Measurements from ENCODE around the gene SCMH1. TPM values are rescaled to one million over a fixed set of nuclear protein-coding genes. Genes with fewer than 3 reads are reported as not detected.
"Not testable (repeated sequence)": the region's sequence is repeated elsewhere in the genome, so short reads cannot be mapped to it uniquely, and the experiment has no call there.

The SCMH1 gene
- total RNA-seq, 1 donor from 2014 or later: 21.2 TPM

GRCh38 chr1:41215623-41216022 is 26.5 kb downstream of the SCMH1 start:
- intact Hi-C loops (cut with micrococcal nuclease): no loop called here

- intact Hi-C loops (cut with micrococcal nuclease): no loop called here
These were observed 28.8 kb downstream of the SCMH1 start for GRCh38 chr1:41213341-41213740.

GRCh38 chr1:41211608-41212007 is 30.5 kb downstream of the SCMH1 start:
- intact Hi-C loops (cut with micrococcal nuclease): not testable (repeated sequence)

GRCh38 chr1:41207053-41207452 is 35.1 kb downstream of the SCMH1 start:
- intact Hi-C loops (cut with micrococcal nuclease): not testable (repeated sequence)

- intact Hi-C loops (cut with micrococcal nuclease): no loop called here
These were observed 41.4 kb downstream of the SCMH1 start for GRCh38 chr1:41200728-41201127.

- intact Hi-C loops (cut with micrococcal nuclease): no loop called here
These were observed 42.7 kb downstream of the SCMH1 start for GRCh38 chr1:41199375-41199774.

- intact Hi-C loops (cut with micrococcal nuclease): no loop called here
These were observed 49.5 kb downstream of the SCMH1 start for GRCh38 chr1:41192456-41193178.

- intact Hi-C loops (cut with micrococcal nuclease): no loop called here
These were observed 57.7 kb downstream of the SCMH1 start for GRCh38 chr1:41184446-41184845.

GRCh38 chr1:41178230-41178629 is 63.9 kb downstream of the SCMH1 start:
- intact Hi-C loops (cut with micrococcal nuclease): not testable (repeated sequence)

GRCh38 chr1:41175546-41175945 is 66.6 kb downstream of the SCMH1 start:
- intact Hi-C loops (cut with micrococcal nuclease): no loop called here

GRCh38 chr1:41174170-41174569 is 67.9 kb downstream of the SCMH1 start:
- intact Hi-C loops (cut with micrococcal nuclease): no loop called here

GRCh38 chr1:41173651-41174050 is 68.5 kb downstream of the SCMH1 start:
- intact Hi-C loops (cut with micrococcal nuclease): no loop called here

- intact Hi-C loops (cut with micrococcal nuclease): no loop called here
These were observed 70.7 kb downstream of the SCMH1 start for GRCh38 chr1:41171266-41171874.

- intact Hi-C loops (cut with micrococcal nuclease): no loop called here
These were observed 72.3 kb downstream of the SCMH1 start for GRCh38 chr1:41169799-41170180.

GRCh38 chr1:41169066-41169798 is 72.9 kb downstream of the SCMH1 start:
- intact Hi-C loops (cut with micrococcal nuclease): no loop called here

GRCh38 chr1:41167667-41168066 is 74.4 kb downstream of the SCMH1 start:
- intact Hi-C loops (cut with micrococcal nuclease): no loop called here

GRCh38 chr1:41164727-41165126 is 77.4 kb downstream of the SCMH1 start:
- intact Hi-C loops (cut with micrococcal nuclease): no loop called here

GRCh38 chr1:41162441-41162840 is 79.7 kb downstream of the SCMH1 start:
- intact Hi-C loops (cut with micrococcal nuclease): no loop called here

GRCh38 chr1:41161846-41162245 is 80.3 kb downstream of the SCMH1 start:
- intact Hi-C loops (cut with micrococcal nuclease): no loop called here

- intact Hi-C loops (cut with micrococcal nuclease): no loop called here
These were observed 81.5 kb downstream of the SCMH1 start for GRCh38 chr1:41160498-41161110.

GRCh38 chr1:41158966-41159365 is 83.1 kb downstream of the SCMH1 start:
- intact Hi-C loops (cut with micrococcal nuclease): no loop called here
